ENCODE results near the gene ABCB11.
"Not testable (repeated sequence)": the region's sequence is repeated elsewhere in the genome, so short reads cannot be mapped to it uniquely, and the experiment has no call there.

DNA sequence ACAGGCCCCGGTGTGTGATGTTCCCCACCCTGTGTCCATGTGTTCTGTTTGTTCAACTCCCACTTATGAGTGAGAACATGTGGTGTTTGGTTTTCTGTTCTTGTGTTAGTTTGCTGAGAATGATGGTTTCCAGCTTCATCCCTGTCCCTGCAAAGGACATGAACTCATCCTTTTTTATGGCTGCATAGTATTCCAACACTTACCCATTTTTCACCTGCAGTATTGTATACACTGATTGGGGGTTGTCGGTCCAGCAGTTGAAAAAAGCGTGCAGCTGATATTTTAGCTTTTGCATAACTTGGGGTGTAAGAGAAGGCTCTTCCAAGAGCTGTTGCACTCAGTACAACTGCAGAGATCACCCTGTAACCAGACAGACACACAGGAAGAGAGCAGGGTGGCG, 99.0 kb downstream of the ABCB11 start:
- TF ChIP-seq, protein P1, sequence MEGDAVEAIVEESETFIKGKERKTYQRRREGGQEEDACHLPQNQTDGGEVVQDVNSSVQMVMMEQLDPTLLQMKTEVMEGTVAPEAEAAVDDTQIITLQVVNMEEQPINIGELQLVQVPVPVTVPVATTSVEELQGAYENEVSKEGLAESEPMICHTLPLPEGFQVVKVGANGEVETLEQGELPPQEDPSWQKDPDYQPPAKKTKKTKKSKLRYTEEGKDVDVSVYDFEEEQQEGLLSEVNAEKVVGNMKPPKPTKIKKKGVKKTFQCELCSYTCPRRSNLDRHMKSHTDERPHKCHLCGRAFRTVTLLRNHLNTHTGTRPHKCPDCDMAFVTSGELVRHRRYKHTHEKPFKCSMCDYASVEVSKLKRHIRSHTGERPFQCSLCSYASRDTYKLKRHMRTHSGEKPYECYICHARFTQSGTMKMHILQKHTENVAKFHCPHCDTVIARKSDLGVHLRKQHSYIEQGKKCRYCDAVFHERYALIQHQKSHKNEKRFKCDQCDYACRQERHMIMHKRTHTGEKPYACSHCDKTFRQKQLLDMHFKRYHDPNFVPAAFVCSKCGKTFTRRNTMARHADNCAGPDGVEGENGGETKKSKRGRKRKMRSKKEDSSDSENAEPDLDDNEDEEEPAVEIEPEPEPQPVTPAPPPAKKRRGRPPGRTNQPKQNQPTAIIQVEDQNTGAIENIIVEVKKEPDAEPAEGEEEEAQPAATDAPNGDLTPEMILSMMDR (IDR thresholded peaks at IDR 0.05; ENCODE audit: low read depth, low read length), result not testable (repeated sequence)
- not testable (repeated sequence) for TF ChIP-seq EZH2phosphoT487 (IDR thresholded peaks at IDR 0.05; ENCODE audit: low read depth)

All from OCI-LY3 (cell line).